22Rv1 (cell line): ENCODE results near the gene ENPP5.
"Not testable (repeated sequence)": the region's sequence is repeated elsewhere in the genome, so short reads cannot be mapped to it uniquely, and the experiment has no call there.

Experiments
- H3K27ac ChIP-seq: fragments of 450-650 bp; 2 replicates; pipeline ENCODE4 v1.5.1; 2017
- CTCF ChIP-seq: fragments of 450-650 bp; IDR thresholded peaks from 2 replicates; pipeline ENCODE4 v1.5.1; 2017; ENCODE audit warnings: mild to moderate bottlenecking
- ZFX ChIP-seq: fragments of 450-650 bp; IDR thresholded peaks from 2 replicates; pipeline ENCODE4 v1.6.1; 2017; ENCODE audit warnings: antibody characterized with exemption, borderline replicate concordance

Gene ENPP5

GRCh38 chr6:46129629-46130511 is 40.9 kb downstream of the ENPP5 start, which contains the start of gene ENPP4:
ENPP4 (plus strand) TSS chr6:46129989; CDS start chr6:46139584, 9,595 bp downstream.
- TF ChIP-seq ZFX (no peak), CTCF (0 out of 2 replicates have a peak, but pooled peaks have one; percentile 4)
- peak within 1 kb of the TSS; percentile 84 for H3K27ac ChIP-seq

GRCh38 chr6:46129291-46129628 is 41.5 kb downstream of the ENPP5 start:
- no peak for TF ChIP-seq CTCF
- TF ChIP-seq ZFX, result no peak
- H3K27ac ChIP-seq, result peak overlapping the region; percentile 84

- H3K27ac ChIP-seq, result peak overlapping the region; percentile 84
Observed at GRCh38 chr6:46128476-46128875, 42.3 kb downstream of the ENPP5 start.

GRCh38 chr6:46119679-46120078 is 51.1 kb downstream of the ENPP5 start:
- not testable (repeated sequence) for H3K27ac ChIP-seq

More at GRCh38 chr6:46128476-46128875, 42.3 kb downstream of the ENPP5 start:
- TF ChIP-seq ZFX, result no peak
- no peak for TF ChIP-seq CTCF

- no peak for TF ChIP-seq ZFX
- TF ChIP-seq CTCF, result no peak
- no peak overlapping the region for H3K27ac ChIP-seq
Observed at GRCh38 chr6:46118836-46119235, 51.9 kb downstream of the ENPP5 start.

GRCh38 chr6:46118157-46118556 is 52.6 kb downstream of the ENPP5 start:
- H3K27ac ChIP-seq, result no peak overlapping the region
- no peak for TF ChIP-seq CTCF
- no peak for TF ChIP-seq ZFX

- no peak for TF ChIP-seq ZFX
- H3K27ac ChIP-seq, result no peak overlapping the region
Observed at GRCh38 chr6:46116289-46116688, 54.5 kb downstream of the ENPP5 start.

GRCh38 chr6:46115634-46116033 is 55.1 kb downstream of the ENPP5 start:
- no peak for TF ChIP-seq CTCF
- no peak for TF ChIP-seq ZFX

More at GRCh38 chr6:46115634-46116033, 55.1 kb downstream of the ENPP5 start:
- no peak overlapping the region for H3K27ac ChIP-seq
